GM20000 (cell line): ENCODE results near the gene ORMDL3.

Experiments used
- DNase-seq: peaks from one replicate; pipeline ENCODE4 v3.0.0; 2012; ENCODE audit warnings: low spot score
- TF ChIP-seq, protein P1 (sequence below): IDR thresholded peaks from 2 replicates; pipeline ENCODE4 v1.5.1; 2012; ENCODE audit warnings: mild to moderate bottlenecking, control low read depth; ENCODE audit errors: extremely low read depth, missing control alignments

ORMDL3 gene

GRCh38 chr17:39946551-39947330 lies 19.3 kb upstream of the ORMDL3 start:
- no peak for DNase-seq
- TF ChIP-seq, protein P1, sequence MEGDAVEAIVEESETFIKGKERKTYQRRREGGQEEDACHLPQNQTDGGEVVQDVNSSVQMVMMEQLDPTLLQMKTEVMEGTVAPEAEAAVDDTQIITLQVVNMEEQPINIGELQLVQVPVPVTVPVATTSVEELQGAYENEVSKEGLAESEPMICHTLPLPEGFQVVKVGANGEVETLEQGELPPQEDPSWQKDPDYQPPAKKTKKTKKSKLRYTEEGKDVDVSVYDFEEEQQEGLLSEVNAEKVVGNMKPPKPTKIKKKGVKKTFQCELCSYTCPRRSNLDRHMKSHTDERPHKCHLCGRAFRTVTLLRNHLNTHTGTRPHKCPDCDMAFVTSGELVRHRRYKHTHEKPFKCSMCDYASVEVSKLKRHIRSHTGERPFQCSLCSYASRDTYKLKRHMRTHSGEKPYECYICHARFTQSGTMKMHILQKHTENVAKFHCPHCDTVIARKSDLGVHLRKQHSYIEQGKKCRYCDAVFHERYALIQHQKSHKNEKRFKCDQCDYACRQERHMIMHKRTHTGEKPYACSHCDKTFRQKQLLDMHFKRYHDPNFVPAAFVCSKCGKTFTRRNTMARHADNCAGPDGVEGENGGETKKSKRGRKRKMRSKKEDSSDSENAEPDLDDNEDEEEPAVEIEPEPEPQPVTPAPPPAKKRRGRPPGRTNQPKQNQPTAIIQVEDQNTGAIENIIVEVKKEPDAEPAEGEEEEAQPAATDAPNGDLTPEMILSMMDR = no peak

DNA sequence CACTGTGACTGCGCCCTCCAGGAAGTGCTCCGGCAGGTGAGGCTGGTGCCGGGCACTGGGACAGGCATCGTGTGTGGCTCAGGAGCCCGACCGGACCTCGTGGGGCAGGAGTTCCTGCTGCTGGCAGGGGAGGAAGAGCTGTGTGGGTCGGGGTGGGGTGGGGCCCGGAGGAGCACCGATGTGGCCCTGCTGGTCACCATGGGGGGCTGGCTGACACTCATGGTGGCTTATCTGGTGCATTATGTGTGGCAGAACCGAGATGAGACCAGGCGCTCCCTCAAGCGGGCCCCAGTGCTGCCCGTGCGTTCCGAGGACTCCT lies 17.0 kb upstream of the ORMDL3 start:
- DNase-seq = no peak
- TF ChIP-seq, protein P1 = no peak

DNA sequence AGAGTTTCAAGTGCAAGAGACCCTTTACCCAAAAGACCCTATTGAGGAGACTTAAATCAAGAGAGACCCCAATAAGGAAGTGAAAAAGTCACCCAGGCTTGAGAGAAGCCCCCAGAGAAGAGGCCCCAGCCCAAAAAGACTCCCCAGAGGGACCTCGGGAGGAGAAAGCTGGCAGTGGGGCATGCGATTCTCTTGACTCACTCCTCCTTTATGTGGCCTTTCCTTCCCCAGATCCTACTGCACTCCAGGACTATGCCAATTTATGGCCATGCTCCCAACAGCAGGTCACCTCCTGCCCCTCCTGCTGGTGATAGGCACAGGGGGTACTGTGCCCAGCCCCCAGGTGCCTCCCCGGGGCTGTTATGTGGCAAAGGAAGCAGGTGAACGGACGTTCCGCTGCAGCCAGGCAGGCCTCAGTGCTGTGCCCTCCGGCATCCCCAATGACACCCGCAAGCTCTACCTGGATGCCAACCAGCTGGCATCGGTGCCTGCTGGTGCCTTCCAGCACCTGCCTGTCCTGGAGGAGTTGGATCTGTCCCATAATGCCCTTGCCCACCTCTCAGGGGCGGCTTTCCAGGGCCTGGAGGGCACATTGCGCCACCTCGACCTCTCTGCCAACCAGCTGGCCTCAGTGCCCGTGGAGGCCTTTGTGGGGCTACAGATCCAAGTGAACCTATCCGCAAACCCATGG lies 16.4 kb upstream of the ORMDL3 start:
- TF ChIP-seq, protein P1 = no peak
- DNase-seq = no peak

DNA sequence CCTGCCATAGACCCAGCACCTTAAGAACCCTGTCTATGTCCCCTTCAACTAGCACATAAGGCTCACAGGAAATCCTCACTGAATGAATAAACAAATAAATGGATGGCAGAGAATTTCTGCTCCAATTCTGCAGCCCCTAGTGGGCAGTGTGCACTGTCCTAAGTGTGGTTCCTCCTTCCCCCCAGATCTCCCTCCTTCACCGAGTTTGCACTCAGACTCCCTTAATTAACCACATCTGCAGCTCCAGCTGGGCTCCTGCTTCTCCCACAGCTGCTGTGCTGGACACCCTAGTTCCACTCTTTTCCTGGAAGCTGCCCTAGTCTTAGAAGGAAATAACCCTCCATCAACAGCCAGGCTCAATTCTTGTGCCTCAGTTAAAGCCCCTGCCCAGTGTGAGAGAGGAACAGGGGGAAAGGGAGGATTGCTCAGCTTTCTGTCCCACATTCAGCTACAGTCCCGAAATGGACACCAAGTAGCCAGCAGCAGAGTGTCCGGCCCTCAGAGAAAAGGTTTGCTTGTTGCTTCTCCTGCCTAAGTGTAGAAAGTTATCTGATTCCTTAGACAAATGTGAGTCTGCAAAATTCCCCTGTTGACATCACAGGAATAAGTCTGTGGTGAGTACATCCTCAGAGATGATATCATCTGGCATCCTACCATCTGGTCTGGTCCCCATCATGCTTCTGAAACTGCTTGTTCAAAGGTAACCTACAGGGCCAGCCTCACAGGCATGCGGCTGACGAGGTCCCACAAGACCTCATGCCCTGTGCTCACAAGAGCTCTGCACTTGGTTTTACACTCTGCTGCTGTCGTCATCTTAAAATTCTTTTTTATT lies 12.4 kb upstream of the ORMDL3 start:
- peak; percentile 59 for DNase-seq
- TF ChIP-seq, protein P1 = peak; percentile 41

DNA sequence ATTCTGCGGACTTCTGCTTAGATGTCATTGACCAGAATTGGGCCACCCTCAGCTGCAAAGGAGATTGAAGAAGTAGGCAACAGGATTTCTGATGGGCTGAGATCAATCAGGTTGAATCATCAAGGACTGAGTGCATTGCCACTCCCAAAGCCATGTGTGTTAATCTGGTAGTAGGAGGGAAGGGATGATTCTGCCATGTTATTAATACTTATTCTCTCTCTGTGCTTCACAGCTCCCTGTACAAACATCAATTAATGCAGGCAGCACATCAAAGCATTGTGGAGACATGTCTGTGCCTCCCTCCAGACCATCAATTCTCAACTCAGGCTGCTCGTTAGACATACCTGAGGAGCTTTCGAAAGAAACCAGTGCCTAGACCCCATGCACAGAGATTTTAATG lies 11.7 kb upstream of the ORMDL3 start:
- TF ChIP-seq, protein P1 = no peak
- no peak for DNase-seq

DNA sequence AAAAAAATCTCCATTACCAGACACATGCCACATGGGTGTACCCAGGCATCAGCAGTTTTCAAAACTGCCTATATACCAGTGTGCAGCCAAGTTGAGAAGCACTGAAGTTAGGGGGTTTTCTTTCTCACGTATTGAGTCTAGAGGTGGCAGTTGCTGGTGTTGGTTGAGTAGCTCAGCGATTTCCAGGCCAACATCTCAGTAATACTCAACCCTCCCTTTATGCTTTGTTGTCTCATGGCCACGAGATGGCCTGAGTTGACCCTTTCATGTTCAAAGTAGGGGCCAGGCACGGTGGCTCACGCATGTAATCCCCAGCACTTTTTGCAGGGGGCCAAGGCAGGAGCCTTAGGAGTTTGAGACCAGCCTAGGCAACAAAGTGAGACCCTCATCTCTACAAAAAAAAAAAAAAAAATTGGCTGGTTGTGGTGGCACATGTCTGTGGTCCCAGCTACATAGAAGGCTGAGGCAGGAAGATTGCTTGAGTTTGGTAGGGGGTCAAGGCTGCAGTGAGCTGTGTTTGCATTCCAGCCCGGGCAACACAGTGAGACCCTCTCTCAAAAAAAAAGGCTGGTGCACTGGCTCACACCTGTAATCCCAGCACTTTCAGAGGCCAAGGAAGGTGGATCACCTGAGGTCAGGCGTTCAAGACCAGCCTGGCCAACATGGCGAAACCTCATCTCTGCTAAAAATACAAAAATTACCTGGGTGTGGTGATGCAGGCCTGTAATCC lies 10.9 kb upstream of the ORMDL3 start:
- peak; percentile 47 for DNase-seq
- TF ChIP-seq, protein P1 = no peak
